Vagina (tissue), 2 donors: ENCODE results near the gene TBCD. TPM values are rescaled to one million over a fixed set of nuclear protein-coding genes. Genes with fewer than 3 reads are reported as not detected.
"Not testable (repeated sequence)": the region's sequence is repeated elsewhere in the genome, so short reads cannot be mapped to it uniquely, and the experiment has no call there.

Experiments used
- DNase-seq, 2 donors: peaks; one replicate each; pipeline ENCODE4 v3.0.0-alpha.2; 2017; ENCODE audit errors: extremely low spot score in 2 of 2
- H3K27ac ChIP-seq: fragments of 200-600 bp; sonication (generic); one replicate; pipeline ENCODE4 v1.5.1; 2019
- H3K27me3 ChIP-seq: fragments of 200-600 bp; sonication (generic); one replicate; pipeline ENCODE4 v1.5.1; 2019
- H3K36me3 ChIP-seq, 2 donors: fragments of 200-600 bp; sonication (generic); one replicate each; pipeline ENCODE4 v1.5.1; 2017 to 2019
- H3K4me1 ChIP-seq: fragments of 200-600 bp; sonication (generic); one replicate; pipeline ENCODE4 v1.5.1; 2019
- H3K4me3 ChIP-seq, 2 donors: fragments of 200-600 bp; sonication (generic); 1 replicate in 1 of 2; 2 replicates in 1 of 2; pipeline ENCODE4 v1.5.1; 2016 to 2019
- H3K9me3 ChIP-seq: fragments of 200-600 bp; sonication (generic); one replicate; pipeline ENCODE4 v1.5.1; 2019
- CTCF ChIP-seq, 3 experiments: fragments of 450-650 bp in 2 of 3; fragments of 200-600 bp in 1 of 3; sonication (generic) in 1 of 3; IDR thresholded peaks; one replicate each; pipeline ENCODE4 v1.5.1; 2017 to 2019; ENCODE audit warnings: antibody characterized with exemption in 3 of 3, mild to moderate bottlenecking in 2 of 3, moderate library complexity in 2 of 3
- POLR2A ChIP-seq, 2 donors: fragments of 450-650 bp; IDR thresholded peaks; one replicate each; pipeline ENCODE4 v1.6.1; 2017; ENCODE audit warnings: antibody characterized with exemption in 2 of 2, mild to moderate bottlenecking in 2 of 2, moderate library complexity in 2 of 2
- POLR2AphosphoS5 ChIP-seq, 2 donors: sonication (generic); formaldehyde crosslinking; IDR thresholded peaks; one replicate each; pipeline ENCODE4 v1.9.0; 2017; ENCODE audit warnings: antibody characterized with exemption in 2 of 2, mild to moderate bottlenecking in 2 of 2, low read depth in 1 of 2; ENCODE audit not compliant: insufficient read depth in 1 of 2
- intact Hi-C: fragments of 100-400 bp; cut with DNase I; formaldehyde crosslinking; loops from one replicate; pipeline ENCODE4 v1.15.1; 2023
- total RNA-seq: library from RNA; depleted of rRNA; stranded (reverse); fragments of >200 nt; gene quantifications from one replicate; pipeline ENCODE4 v1.2.3, GENCODE V29; 2016

Gene TBCD
- total RNA-seq, 1 donor from 2014 or later = 79.3 TPM

GRCh38 chr17:82964851-82965341 is 213.0 kb downstream of the TBCD start:
- no peaks in the 10 kb centered on the region for H3K27me3 ChIP-seq
- peak in 1 of 2 donors; percentile 75 for DNase-seq
- peaks cover 10% of the 10 kb centered on the region for H3K4me1 ChIP-seq
- no peak overlapping the region for H3K27ac ChIP-seq
- TF ChIP-seq CTCF (IDR thresholded peaks at IDR 0.05) (no peak), POLR2A (IDR thresholded peaks at IDR 0.05) (no peak), POLR2AphosphoS5 (IDR thresholded peaks at IDR 0.05; ENCODE audit: insufficient read depth in 1 of 2, low read depth in 1 of 2) (no peak)
- intact Hi-C loops = no loop called here
- no peaks in the 10 kb centered on the region for H3K36me3 ChIP-seq
- no peak overlapping the region for H3K4me3 ChIP-seq
- H3K9me3 ChIP-seq = no peaks in the 10 kb centered on the region

- H3K27ac ChIP-seq = no peak overlapping the region
- no peaks in the 10 kb centered on the region for H3K27me3 ChIP-seq
- TF ChIP-seq POLR2AphosphoS5 (IDR thresholded peaks at IDR 0.05; ENCODE audit: insufficient read depth in 1 of 2, low read depth in 1 of 2) (no peak), POLR2A (IDR thresholded peaks at IDR 0.05) (no peak), CTCF (IDR thresholded peaks at IDR 0.05) (no peak)
- intact Hi-C loops = no loop called here
- no peak overlapping the region for H3K4me3 ChIP-seq
- no peaks in the 10 kb centered on the region for H3K36me3 ChIP-seq
- no peaks in the 10 kb centered on the region for H3K9me3 ChIP-seq
- peak in 1 of 2 donors; percentile 58 for DNase-seq
- H3K4me1 ChIP-seq = peaks cover 10% of the 10 kb centered on the region
Measured at GRCh38 chr17:82965371-82965770, 213.5 kb downstream of the TBCD start.

- Histone ChIP-seq H3K9me3 (no peaks in the 10 kb centered on the region), H3K4me1 (peaks cover 10% of the 10 kb centered on the region), H3K27ac (no peak overlapping the region), H3K36me3 (no peaks in the 10 kb centered on the region), H3K4me3 (no peak overlapping the region), H3K27me3 (no peaks in the 10 kb centered on the region)
- peak in 1 of 2 donors; percentile 54 for DNase-seq
- intact Hi-C loops = no loop called here
- TF ChIP-seq POLR2AphosphoS5 (IDR thresholded peaks at IDR 0.05; ENCODE audit: insufficient read depth in 1 of 2, low read depth in 1 of 2) (no peak), POLR2A (IDR thresholded peaks at IDR 0.05) (no peak)
Measured at GRCh38 chr17:82966415-82966814, 214.6 kb downstream of the TBCD start.

- DNase-seq = peak; percentile 4 to 71
- Histone ChIP-seq H3K9me3 (no peaks in the 10 kb centered on the region), H3K4me3 (no peak overlapping the region), H3K27ac (no peak overlapping the region), H3K4me1 (peaks cover 10% of the 10 kb centered on the region), H3K36me3 (no peaks in the 10 kb centered on the region), H3K27me3 (no peaks in the 10 kb centered on the region)
- TF ChIP-seq POLR2AphosphoS5 (IDR thresholded peaks at IDR 0.05; ENCODE audit: insufficient read depth in 1 of 2, low read depth in 1 of 2) (no peak), POLR2A (IDR thresholded peaks at IDR 0.05) (no peak), CTCF (IDR thresholded peaks at IDR 0.05) (no peak)
- intact Hi-C loops = no loop called here
Measured at GRCh38 chr17:82967268-82968032, 215.6 kb downstream of the TBCD start.

GRCh38 chr17:82968033-82968841 is 216.4 kb downstream of the TBCD start:
- H3K27ac ChIP-seq, H3K4me1 ChIP-seq, H3K9me3 ChIP-seq, H3K27me3 ChIP-seq, H3K4me3 ChIP-seq, H3K36me3 ChIP-seq, intact Hi-C loops: not testable (repeated sequence)
- peak; percentile 55 to 69 for DNase-seq
